Measurements from ENCODE around the gene ZNF862. TPM values are rescaled to one million over a fixed set of nuclear protein-coding genes. Genes with fewer than 3 reads are reported as not detected.
A peak's percentile ranks its signal among the peaks of the same experiment; 100 is the strongest.

The ZNF862 gene
- total and polyA plus RNA-seq, 2 of the 13 experiments (the other 11 are each of a cell fraction or from before 2014, with no cell fraction given), result 0.89 to 2.0 TPM

GRCh38 chr7:149838224-149838991 lies at the start of gene ZNF862 (continued):
- peak; percentile 88 for TF ChIP-seq HINFP (CRISPR knock-in tag; IDR thresholded peaks at IDR 0.05; ENCODE audit: low read depth)
- no peak for TF ChIP-seq PBX2 (CRISPR knock-in tag; IDR thresholded peaks at IDR 0.05)
- peak; percentile 77; the same call in 1 of the 2 replicates for TF ChIP-seq KLF12 (CRISPR knock-in tag; IDR thresholded peaks at IDR 0.05; ENCODE audit: borderline replicate concordance)
- TF ChIP-seq ZSCAN12 (CRISPR knock-in tag; IDR thresholded peaks at IDR 0.05), result 0 out of 2 replicates have a peak, but pooled peaks have one; percentile 20
- peak; percentile 37; the same call in 1 of the 2 replicates for TF ChIP-seq HOXD1 (CRISPR knock-in tag; IDR thresholded peaks at IDR 0.05)
- peak; percentile 56; the same call in 1 of the 2 replicates for TF ChIP-seq ZNF770 (CRISPR knock-in tag; IDR thresholded peaks at IDR 0.05)
- no peak for TF ChIP-seq SMAD9 (CRISPR knock-in tag; IDR thresholded peaks at IDR 0.05)
- TF ChIP-seq ZNF605 (CRISPR knock-in tag; IDR thresholded peaks at IDR 0.05), result no peak; the same call in 1 of the 2 replicates
- peak; percentile 74; the same call in 1 of the 2 replicates for TF ChIP-seq SMAD1 (CRISPR knock-in tag; IDR thresholded peaks at IDR 0.05; ENCODE audit: borderline replicate concordance, low read depth)
- 0 out of 2 replicates have a peak, but pooled peaks have one; percentile 63 for TF ChIP-seq KLF11 (CRISPR knock-in tag; IDR thresholded peaks at IDR 0.05)
- no peak for TF ChIP-seq SRSF9 (IDR thresholded peaks at IDR 0.05; ENCODE audit: borderline replicate concordance, insufficient read depth, low read depth, low read length, poor library complexity, severe bottlenecking)
- TF ChIP-seq REPIN1 (CRISPR knock-in tag; IDR thresholded peaks at IDR 0.05; ENCODE audit: borderline replicate concordance, low read depth), result peak; percentile 80
- peak; percentile 34; the same call in 1 of the 2 replicates for TF ChIP-seq RXRB (CRISPR knock-in tag; IDR thresholded peaks at IDR 0.05; ENCODE audit: borderline replicate concordance)
- no peak for TF ChIP-seq ZNF629 (CRISPR knock-in tag; conservative IDR thresholded peaks at IDR 0.05)
- TF ChIP-seq ZSCAN31 (CRISPR knock-in tag; IDR thresholded peaks at IDR 0.05; ENCODE audit: low read depth), result peak; percentile 75; the same call in 1 of the 2 replicates
- TF ChIP-seq CEBPZ (IDR thresholded peaks at IDR 0.05; ENCODE audit: low read length), result no peak
- no peak for TF ChIP-seq ATF5 (CRISPR knock-in tag; IDR thresholded peaks at IDR 0.05; ENCODE audit: low read depth)
- TF ChIP-seq RFX5 (IDR thresholded peaks at IDR 0.05; ENCODE audit: low read depth, low read length), result peak; percentile 66; the same call in 1 of the 2 replicates
